Measurements from ENCODE around the gene CD33.

- TF ChIP-seq CTCF (IDR thresholded peaks at IDR 0.05) (no peak), ZFX (IDR thresholded peaks at IDR 0.05; ENCODE audit: borderline replicate concordance) (no peak)
Measured at GRCh38 chr19:51219971-51220370, 4.9 kb upstream of the CD33 start.

Measured in 22Rv1 (cell line).